HG02852 (cell line): ENCODE results near the gene ARID5B.

ENCODE experiments used
- ATAC-seq: cut with Tn5 transposase; IDR thresholded peaks from one replicate; pipeline ENCODE4 v1.9.1; 2021; ENCODE audit warnings: mild to moderate bottlenecking, moderate library complexity; ENCODE audit not compliant: unreplicated experiment

Gene ARID5B

DNA sequence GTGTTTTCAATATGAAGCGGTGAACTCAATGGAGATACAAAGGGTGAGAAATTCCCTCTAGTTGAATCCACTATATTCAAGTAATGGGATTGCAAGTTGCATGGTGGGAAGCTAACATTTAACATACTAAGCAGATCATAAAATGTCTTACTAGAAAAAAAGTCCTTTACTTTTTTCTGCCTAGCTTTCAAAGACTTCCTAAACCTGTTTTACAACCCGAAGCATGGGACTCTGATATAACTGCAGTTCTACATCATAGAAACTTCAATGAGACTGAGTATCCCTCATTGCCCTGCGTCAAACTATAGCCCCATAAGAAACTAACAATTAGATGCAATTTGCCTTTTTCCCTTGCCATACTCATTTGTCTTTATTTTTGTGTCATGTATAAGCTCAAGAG lies 187.3 kb downstream of the ARID5B start:
- no peak for ATAC-seq

DNA sequence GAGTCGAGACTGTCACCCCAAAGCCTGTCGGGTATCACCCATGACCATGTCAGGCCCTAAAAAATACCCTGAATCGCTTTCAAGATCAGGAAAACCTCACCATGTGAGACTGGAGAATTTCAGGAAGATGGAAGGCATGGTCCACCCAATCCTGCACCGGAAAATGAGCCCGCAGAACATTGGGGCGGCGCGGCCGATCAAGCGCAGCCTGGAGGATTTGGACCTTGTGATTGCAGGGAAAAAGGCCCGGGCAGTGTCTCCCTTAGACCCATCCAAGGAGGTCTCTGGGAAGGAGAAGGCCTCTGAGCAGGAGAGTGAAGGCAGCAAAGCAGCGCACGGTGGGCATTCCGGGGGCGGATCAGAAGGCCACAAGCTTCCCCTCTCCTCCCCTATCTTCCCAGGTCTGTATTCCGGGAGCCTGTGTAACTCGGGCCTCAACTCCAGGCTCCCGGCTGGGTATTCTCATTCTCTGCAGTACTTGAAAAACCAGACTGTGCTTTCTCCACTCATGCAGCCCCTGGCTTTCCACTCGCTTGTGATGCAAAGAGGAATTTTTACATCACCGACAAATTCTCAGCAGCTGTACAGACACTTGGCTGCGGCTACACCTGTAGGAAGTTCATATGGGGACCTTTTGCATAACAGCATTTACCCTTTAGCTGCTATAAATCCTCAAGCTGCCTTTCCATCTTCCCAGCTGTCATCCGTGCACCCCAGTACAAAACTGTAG lies 191.0 kb downstream of the ARID5B start:
- no peak for ATAC-seq

DNA sequence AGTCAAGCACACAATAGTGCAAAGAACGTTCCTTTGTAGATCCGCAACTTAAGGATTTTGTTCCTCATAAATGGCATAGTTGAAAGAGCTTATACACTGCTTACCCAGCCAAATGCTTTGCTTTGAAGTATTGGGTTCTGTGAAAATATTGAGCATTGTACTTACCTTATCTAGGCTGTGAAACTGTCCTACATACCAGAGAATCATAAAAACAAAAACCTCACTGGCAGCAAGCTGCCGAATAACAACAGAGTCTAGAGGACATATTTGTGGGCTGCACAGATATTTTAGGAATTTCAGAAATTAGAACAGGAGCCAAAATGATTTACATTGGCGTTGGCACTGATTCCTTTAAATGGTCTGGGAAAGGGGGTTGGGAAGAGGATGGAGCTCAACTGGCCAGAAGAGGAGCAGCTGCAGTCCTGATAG lies 192.4 kb downstream of the ARID5B start:
- no peak for ATAC-seq

DNA sequence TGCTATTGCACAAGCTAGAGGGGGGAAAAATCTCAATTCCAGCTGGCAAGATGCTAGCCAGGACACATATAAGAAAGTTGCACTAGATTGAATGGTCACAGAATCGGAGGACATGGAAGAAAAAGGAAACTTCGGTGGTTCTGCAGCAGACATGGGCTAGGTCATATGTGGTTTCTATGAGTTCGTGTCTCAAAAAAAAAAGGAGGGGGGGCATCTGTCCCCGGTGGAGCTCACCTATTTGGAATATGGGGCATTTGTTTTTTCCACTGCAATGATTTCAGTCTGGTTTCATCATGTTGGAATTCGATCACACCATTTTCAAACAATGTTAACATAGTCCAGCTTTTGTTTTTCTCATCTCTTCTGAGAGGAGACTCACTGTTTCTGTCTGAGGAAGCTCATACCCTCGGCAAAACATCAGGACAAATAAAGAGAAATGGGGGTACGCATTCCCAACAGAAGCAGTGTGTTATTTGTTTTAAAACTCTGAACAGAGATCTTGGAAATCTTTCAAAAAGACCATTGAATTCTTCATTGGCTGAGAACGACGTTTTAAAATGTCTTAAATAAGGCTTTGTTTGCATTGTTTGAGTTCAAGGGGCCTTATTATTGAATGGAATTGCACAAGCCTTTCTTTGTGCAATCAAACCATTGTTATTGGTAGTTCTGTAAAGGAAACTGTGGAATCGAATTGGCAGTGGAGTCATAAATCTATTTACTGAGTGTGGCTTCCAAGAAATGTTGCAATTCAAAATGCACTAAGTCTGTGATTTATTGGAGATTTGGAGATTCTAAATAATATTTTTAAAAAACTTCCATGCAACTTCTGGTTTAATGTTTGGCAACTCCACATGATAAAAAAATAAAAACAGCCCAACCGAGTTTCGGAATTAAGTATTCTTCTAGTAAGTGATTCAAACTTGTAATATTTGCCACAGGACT lies 194.0 kb downstream of the ARID5B start:
- no peak for ATAC-seq

DNA sequence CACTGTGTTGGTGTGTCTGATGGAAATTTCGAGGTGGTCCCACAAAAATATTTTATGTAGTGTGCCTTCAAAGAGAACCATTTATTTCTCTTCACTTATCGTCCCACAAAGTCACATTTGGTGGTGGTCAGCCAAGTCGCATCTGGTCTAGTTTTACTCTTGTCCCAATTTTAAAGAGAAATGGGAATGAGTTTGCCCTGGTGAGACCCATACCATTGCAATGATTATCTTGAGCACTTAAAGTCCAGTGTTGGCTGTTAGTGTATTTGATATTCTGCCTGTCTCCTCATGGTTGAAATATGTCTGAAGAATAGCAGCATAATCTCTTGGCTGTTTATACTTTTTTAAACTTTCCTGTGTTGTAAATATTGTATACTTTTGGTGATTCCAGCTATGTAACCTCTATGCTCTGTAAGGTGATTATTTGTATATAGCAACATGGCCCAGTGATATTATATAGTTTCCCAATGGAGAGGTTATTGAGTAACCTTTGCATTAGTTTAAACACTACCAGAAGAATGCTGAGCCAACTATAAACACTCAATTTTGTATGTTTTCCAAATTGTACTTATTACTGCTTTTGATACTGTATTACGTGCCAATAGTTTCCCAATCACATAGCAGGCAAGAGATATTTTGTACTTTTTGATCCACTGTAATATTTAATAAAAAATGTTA lies 194.9 kb downstream of the ARID5B start:
- no peak for ATAC-seq

DNA sequence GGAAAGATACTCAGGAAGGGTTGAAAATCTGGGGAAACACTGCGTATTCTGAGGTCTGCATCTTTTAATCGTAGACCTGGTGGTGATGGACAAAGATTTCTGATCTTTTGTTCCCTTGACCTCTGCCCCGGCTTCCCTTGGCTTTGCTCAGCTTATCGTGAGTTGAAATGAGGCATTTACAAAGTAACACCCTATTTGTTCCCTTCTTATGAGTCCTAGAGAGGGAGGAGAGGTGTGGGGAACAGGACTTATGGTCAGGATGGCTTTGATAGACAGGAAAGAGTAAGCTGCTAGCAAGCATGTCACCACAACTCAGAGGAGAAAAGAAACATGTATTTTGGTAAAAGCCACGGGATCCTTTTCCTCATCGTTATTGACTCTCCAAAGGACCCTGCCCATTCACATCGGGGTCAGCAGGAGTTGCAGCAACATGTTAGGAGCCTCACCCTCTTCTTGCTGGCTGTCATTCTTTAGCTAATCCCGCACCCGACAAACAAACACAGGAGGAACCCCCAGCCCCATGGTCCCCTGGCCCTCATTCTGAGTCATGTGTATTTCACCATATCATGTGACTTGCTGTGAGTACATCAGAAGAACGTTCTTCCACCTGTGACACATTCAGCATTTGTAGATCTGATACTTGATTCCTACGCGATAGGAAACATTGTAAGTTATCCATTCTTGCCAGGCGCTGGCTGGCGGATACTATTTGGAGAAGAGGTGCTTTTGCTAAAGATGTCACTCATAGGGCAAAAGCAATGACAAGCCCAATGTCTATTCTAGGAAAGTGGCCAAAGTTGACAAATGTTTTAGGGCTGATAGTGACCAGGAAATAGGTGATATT lies 197.0 kb downstream of the ARID5B start:
- no peak for ATAC-seq

DNA sequence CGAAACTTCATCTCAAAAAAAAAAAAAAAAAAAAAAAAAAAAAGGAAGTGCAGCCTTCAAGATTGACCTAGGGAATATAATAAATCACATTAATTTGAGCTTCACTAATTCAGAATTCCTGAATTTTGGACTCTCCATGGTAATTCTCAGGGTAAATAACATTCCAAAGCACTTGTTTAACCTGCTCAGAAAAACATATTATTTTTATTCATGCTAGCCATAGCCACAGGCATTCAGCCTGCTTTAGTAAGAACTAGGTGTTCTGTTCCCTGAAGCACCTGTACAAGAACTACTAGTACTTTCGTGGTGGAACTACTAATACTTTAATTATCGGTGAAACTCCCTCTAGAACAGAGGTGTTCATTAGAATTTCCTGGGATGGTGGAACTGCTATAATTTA lies 197.8 kb downstream of the ARID5B start:
- no peak for ATAC-seq

DNA sequence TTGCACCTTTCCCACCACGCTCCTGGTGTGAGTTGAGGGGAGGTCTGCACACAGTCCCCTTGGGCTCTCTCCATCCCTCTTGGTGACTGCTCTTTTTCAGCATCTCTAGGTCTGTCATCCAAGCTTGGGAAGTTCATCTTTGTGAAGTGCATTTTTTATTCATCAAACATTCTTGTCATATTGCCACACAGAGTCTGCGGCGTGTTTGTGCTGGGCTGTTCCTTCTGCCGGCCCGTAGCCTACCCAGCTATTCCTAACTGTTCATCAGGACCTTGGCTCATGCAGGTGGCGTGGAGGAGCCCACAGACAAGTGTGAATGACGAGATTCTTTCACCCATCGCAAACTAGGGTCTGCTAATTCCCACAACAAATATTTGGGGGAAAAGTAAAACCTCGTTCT lies 202.4 kb downstream of the ARID5B start:
- no peak for ATAC-seq

DNA sequence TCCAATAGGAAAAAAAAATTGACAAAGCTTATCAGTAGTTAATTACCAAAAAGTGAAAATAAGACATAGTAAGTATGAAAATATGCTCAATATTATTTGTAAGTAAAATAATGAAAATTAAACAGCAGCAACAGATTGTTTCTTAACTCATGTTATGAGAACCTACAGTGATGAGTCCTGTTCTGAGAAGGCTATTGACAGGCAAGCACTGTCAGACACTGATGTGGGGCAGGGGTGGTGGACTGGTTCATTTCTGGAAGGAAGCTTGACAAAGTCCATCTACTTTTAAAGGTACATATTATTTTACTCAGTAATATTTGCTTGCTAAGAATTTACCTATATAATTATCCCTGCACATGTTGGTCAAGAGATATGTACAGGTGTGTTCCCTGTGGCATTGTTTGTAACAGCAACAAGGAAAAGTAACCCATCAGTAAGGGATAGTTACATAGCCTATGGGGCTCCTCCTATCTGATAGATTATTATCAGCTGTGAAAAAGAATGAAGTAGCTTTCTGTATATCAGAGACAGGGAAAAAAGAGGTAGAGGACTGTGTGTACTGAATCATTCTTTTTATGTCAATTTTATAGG lies 205.5 kb downstream of the ARID5B start:
- ATAC-seq = no peak

DNA sequence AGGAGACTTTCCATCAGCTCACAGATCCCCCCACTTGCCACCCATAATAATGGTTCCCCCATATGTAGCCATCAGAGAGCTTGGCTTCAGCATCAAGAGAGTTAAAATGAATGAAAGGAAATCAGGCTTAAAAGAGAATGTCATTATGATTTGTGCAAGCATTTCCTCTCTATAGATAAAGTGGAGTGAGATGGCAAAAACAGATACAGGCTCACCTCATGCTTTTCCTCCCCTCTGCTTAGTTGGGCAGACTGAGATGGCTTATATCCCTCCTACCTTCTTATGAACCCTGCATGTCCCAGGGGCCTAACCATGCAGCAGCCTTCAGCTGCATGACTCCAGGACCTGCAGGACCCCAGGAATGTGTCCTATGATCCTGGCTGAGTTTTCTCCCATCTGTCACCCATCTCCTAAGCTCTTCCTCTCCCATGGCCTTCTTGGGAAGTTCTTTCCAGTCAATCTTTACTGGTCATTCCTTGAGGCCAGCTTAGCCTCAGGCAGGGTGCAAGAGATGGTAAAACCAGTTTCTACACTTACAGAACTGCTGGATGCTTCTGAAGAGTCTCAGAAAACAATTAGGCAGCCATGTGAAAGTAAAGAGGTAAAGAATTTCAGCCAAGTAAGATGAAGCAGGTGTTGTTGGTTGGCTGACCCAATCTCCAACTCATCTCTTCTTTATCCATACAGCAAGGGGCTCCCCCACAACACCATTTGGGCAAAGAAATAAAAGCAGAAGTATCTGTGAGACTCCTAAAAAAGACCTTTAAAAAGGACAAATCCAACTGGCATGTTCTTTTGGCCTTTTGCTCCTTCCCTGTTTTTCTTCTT lies 207.5 kb downstream of the ARID5B start:
- no peak for ATAC-seq

DNA sequence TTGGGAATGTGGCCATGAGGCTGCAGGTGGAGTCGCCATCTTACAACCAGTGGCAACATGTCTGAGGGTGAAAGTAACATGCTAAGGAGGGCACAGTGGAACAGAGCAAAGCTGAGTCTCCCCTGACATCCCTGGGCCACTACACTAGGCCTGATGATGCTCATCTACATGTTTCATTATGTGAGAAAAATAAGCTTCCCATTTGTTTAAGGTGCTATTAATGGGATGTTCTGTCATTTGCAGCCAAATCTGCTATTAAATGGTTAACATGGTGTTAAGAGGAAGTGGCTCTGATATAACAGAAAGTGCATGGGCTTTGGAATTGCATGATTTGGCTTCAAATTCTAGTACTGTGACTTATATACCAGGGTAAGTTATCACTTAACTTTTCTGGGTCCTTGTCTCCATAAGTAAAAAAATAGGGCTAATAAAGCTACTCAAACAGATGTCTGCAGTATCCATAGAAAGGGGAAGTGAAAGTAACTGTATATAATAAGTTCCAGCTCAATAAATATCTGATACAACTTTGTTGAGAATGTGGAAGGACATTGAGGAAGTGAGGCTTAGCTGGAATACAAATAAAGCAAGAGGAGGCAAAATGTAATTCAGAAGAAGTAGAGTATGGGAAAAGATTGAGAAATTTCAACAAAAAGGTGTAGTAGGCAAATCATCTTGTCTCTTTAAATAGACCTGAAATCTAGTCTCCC lies 208.2 kb downstream of the ARID5B start:
- ATAC-seq = peak; percentile 73

DNA sequence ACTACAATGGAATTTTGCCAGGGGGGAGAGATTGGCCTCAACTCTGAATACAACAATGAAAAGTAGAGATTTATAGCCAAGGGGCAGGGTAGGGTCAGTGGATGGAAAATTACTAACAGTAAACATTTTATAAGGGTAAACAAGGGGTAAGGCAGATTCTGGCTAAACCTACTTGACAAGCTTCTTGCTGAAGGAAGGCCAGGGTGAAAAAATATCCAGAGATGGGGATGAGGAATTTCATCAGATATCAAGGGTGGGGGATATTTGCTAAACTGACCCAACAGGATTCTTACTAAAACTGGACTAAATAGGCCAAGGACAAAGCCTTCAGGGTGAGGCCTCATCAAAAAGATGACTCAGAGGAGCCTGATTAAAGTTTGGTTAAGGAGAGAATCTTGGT lies 210.8 kb downstream of the ARID5B start:
- no peak for ATAC-seq

DNA sequence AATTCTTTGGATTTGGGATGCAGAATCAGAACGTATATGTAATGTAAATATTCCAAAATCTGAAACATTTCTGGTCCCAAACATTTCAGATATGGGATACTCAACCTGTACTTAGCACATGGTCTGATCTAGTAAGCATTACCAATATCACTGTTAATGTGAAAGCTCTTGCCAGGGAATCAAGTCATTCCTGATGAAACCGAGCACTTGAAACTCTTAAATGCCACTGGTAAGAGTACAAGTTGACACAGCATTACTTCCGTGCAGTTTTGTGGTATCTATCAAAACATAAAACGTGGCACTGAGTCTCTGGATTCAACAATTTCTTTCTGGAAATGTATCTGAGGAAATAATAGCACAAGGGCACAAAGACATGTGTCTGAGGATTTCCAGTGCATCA lies 211.5 kb downstream of the ARID5B start:
- ATAC-seq = no peak

DNA sequence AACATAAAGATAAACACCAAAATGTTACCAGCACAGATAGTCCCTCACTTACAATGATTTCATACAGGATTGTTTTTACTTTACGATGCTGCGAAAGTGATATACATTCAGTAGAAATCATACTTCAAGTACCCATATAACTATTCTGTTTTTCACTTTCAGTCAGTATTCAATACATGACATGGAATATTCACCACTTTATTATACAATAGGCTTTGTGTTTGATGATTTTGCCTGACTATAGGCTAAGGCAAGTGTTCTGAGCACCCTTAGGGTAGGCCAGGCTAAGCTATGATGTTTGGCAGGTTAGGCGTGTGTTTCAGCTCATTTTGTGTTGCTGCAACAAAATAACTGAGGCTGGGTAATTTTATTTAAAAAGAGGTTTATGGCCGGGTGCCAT lies 212.2 kb downstream of the ARID5B start:
- ATAC-seq = no peak

DNA sequence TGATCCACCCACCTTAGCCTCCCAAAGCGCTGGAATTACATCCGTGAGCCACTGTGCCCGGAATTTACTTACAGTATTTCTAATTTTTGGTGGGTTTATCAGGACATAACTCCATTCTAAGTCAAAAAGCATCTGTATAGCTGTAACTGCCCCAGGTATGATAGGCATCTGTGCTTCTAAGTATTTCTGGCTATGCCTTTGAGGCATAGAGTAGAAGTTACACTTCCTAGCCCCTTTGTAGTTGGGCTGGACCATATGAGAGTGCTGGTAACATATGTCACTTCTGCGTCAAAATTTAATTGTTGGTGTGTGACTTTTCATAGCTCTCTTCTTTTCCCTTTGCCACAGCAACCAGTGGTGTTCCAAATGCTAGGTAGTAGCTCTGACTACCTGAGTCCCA lies 213.8 kb downstream of the ARID5B start:
- no peak for ATAC-seq

DNA sequence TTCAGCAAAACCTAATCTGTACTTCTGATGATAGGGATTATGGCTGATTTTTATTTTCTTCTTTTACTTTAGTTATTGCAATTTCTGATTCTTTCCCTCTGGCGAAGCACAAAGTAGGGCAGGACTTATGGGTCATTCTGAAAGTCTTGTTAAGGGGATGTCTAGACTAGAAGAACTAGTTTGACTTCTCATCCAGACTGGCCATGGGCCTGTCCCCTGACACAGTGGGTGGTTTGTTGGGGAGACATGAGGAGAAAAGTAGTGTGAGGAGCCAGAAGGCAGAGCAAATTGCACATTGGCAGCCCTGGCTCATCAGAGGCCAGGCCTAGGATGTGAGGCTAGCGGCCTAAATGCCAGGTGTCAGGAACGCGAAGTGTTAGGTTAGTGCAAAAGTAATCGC lies 214.3 kb downstream of the ARID5B start:
- ATAC-seq = no peak

DNA sequence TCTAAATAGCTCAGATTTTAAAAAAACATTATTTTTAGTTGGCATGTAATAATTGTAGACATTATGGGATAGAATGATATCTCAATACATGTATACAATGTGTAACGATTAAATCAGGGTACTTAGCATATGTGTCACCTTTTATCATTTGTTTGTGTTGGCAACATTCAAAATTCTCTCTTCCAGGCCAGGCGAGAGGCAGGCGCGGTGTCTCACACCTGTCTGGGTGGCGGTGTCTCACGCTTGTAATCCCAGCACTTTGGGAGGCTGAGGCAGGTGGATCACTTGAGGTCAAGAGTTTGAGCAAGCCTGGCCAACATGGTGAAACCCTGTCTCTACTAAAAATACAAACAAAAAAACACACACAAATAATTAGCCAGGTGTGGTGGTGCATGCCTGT lies 215.4 kb downstream of the ARID5B start:
- ATAC-seq = no peak

DNA sequence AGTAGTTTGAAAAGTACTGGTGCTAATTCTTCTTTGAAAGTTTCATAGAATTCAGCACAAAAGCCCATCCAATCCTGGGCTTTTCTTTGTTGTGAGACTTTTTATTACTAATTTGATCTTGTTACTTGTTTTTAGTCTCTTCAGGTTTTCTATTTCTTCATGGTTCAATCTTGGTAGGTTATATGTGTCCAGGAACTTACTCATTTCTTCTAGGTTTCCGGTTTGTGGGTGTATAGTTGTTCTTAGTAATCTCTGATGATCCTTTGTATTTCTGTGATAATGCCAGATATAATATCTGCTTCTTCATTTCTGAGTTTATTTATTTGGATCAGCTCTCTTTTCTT lies 219.7 kb downstream of the ARID5B start:
- no peak for ATAC-seq

DNA sequence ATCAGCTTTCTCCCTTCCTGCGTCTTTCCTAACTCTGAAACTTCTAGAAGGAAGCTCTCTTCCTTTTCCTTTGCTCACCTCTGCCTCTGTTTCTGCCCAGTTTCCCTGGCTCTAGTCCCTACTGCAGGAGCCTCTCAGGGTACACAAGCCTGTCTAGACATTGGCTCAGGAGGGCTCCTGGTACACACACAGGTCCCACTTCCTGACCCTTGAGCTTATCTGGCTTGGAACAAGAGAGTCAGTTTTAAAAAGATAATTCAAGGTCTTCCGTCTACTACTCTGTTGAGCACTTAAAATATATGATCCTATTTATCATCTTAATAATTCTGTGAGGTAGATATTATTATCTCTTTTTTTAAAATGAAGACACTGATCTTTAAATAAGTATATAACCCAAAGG lies 226.5 kb downstream of the ARID5B start:
- no peak for ATAC-seq
